SKM-1 treated with dmso at 0.1 percent for 144 hours (cell line): ENCODE results near the gene ZCCHC10.

Experiments
- DNase-seq: peaks from one replicate; lab custom pipeline; 2025; ENCODE audit not compliant: unreplicated experiment; lab: John Stamatoyannopoulos, UW

ZCCHC10 gene

GRCh38 chr5:133025804-133026663 lies at the start of gene ZCCHC10:
ZCCHC10 (minus strand) TSS chr5:133026549; CDS start chr5:133026537, 12 bp downstream.
- DNase-seq, result peak; percentile 85

GRCh38 chr5:133075572-133076536 lies 49.5 kb upstream of the ZCCHC10 start:
- DNase-seq, result no peak

GRCh38 chr5:133072021-133072420 lies 45.7 kb upstream of the ZCCHC10 start:
- DNase-seq, result no peak

- no peak for DNase-seq
Measured at GRCh38 chr5:133066045-133066444, 39.7 kb upstream of the ZCCHC10 start.

- no peak for DNase-seq
Measured at GRCh38 chr5:133065471-133065870, 39.1 kb upstream of the ZCCHC10 start.

- no peak for DNase-seq
Measured at GRCh38 chr5:133063965-133064364, 37.6 kb upstream of the ZCCHC10 start.

- DNase-seq, result no peak
Measured at GRCh38 chr5:133062276-133062675, 35.9 kb upstream of the ZCCHC10 start.

GRCh38 chr5:133059621-133060020 lies 33.3 kb upstream of the ZCCHC10 start:
- DNase-seq, result no peak

- DNase-seq, result no peak
Measured at GRCh38 chr5:133056891-133057290, 30.5 kb upstream of the ZCCHC10 start.

GRCh38 chr5:133054697-133055471 lies 28.5 kb upstream of the ZCCHC10 start:
- DNase-seq, result no peak

- DNase-seq, result no peak
Measured at GRCh38 chr5:133053448-133053847, 27.1 kb upstream of the ZCCHC10 start.

- DNase-seq, result peak; percentile 70
Measured at GRCh38 chr5:133052317-133053175, 26.2 kb upstream of the ZCCHC10 start.

GRCh38 chr5:133051542-133052316 lies 25.4 kb upstream of the ZCCHC10 start, which contains the start of gene HSPA4:
HSPA4 (plus strand) TSS chr5:133052013; CDS start chr5:133052251, 238 bp downstream.
- DNase-seq, result peak; percentile 94

GRCh38 chr5:133051061-133051541 lies 24.8 kb upstream of the ZCCHC10 start:
- DNase-seq, result peak; percentile 21

GRCh38 chr5:133050521-133050920 lies 24.2 kb upstream of the ZCCHC10 start:
- no peak for DNase-seq

- no peak for DNase-seq
Measured at GRCh38 chr5:133049726-133050048, 23.3 kb upstream of the ZCCHC10 start.

- no peak for DNase-seq
Measured at GRCh38 chr5:133048993-133049725, 22.8 kb upstream of the ZCCHC10 start.

- DNase-seq, result no peak
Measured at GRCh38 chr5:133047404-133047803, 21.1 kb upstream of the ZCCHC10 start.
